ENCODE data around the gene SURF4.

DNA sequence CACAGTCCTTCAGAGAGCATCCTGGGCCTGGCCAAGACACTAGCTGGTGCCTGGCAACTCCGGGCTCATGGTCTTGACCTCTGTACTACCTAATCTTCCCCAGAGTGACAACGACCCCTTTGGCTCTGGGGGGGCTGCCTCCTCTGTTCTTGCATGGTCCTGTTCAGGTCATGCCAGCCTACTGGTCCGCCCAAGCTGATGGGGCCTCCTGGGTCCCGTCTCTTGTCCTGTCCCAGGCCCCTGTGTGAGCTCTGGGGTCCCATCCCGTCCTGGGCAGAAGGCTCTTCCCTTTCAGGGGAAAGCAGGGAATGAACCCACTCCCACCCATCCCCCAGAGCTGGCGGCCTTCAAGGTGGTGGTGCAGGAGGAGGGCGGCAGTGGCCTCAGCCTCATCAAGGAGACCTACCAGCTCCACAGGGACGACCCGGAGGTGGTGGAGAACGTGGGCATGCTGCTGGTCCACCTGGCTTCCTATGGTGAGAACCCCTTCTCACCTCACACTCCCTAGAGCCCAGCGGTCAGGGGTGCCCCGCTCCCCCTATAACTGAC is 28.7 kb upstream of the SURF4 start:
- TF ChIP-seq CTCF (IDR thresholded peaks at IDR 0.05) (no peak), POLR2A (IDR thresholded peaks at IDR 0.05) (no peak)

Measured in esophagus squamous epithelium (tissue), 4 donors.